Measurements from ENCODE around the gene TSR1.

Gene TSR1

GRCh38 chr17:2362881-2363280 is 26.6 kb upstream of the TSR1 start:
- TF ChIP-seq CTCF (conservative IDR thresholded peaks at IDR 0.05; ENCODE audit: low read length), result no peak
- DNase-seq (ENCODE audit: low read depth), result no peak
- no peak overlapping the region for H3K4me3 ChIP-seq (ENCODE audit: low read length)

GRCh38 chr17:2362416-2362815 is 26.2 kb upstream of the TSR1 start:
- no peak for TF ChIP-seq CTCF (conservative IDR thresholded peaks at IDR 0.05; ENCODE audit: low read length)
- DNase-seq (ENCODE audit: low read depth), result no peak
- no peak overlapping the region for H3K4me3 ChIP-seq (ENCODE audit: low read length)

- TF ChIP-seq CTCF (conservative IDR thresholded peaks at IDR 0.05; ENCODE audit: low read length), result no peak
- no peak overlapping the region for H3K4me3 ChIP-seq (ENCODE audit: low read length)
- DNase-seq (ENCODE audit: low read depth), result no peak
Measured at GRCh38 chr17:2362016-2362415, 25.8 kb upstream of the TSR1 start.

- no peak for TF ChIP-seq CTCF (conservative IDR thresholded peaks at IDR 0.05; ENCODE audit: low read length)
- DNase-seq (ENCODE audit: low read depth), result no peak
- H3K4me3 ChIP-seq (ENCODE audit: low read length), result no peak overlapping the region
Measured at GRCh38 chr17:2361010-2361760, 24.9 kb upstream of the TSR1 start.

DNA sequence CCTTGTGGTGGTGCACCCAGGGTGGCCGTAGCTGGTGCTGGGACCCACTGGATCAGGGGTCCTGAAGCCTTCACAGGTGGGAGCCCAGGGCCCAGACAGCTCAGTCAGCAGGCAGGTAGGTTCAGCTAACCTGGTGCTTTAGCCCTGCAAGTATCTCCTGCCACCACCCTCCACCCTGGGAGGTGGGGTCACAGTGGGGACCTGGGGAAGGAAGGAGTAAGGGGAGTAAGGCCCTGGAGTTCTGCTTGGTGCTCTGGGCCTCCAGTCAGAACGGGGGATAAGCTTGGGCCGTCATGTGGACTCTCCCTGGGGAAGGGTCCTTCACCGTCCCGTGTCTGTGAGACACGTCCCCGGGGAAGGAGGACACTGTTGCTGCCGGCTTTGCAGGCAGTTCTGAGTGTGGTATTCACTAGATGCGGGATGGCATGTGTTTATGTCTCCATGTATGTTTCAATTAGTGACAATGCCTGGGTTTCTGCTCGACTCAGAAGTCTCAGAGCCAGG is 21.7 kb upstream of the TSR1 start:
- TF ChIP-seq CTCF (conservative IDR thresholded peaks at IDR 0.05; ENCODE audit: low read length), result no peak

GRCh38 chr17:2357237-2357636 is 21.0 kb upstream of the TSR1 start:
- no peak overlapping the region for H3K4me3 ChIP-seq (ENCODE audit: low read length)
- TF ChIP-seq CTCF (conservative IDR thresholded peaks at IDR 0.05; ENCODE audit: low read length), result no peak
- DNase-seq (ENCODE audit: low read depth), result no peak

More for the DNA sequence above, 21.7 kb upstream of the TSR1 start:
- DNase-seq (ENCODE audit: low read depth), result no peak
- H3K4me3 ChIP-seq (ENCODE audit: low read length), result no peak overlapping the region

- H3K4me3 ChIP-seq (ENCODE audit: low read length), result no peak overlapping the region
- TF ChIP-seq CTCF (conservative IDR thresholded peaks at IDR 0.05; ENCODE audit: low read length), result no peak
- no peak for DNase-seq (ENCODE audit: low read depth)
Measured at GRCh38 chr17:2354311-2354710, 18.1 kb upstream of the TSR1 start.

All from AG10803 (cell line).